Measurements from ENCODE around the gene ABCG4. TPM values are rescaled to one million over a fixed set of nuclear protein-coding genes. Genes with fewer than 3 reads are reported as not detected.

ABCG4 gene
- total RNA-seq, 1 donor from 2014 or later: 0.13 TPM

GRCh38 chr11:119109843-119110242, 39.0 kb upstream of the ABCG4 start:
- no peak overlapping the region for H3K4me3 ChIP-seq (ENCODE audit: low read depth, low read length)
- H3K36me3 ChIP-seq (ENCODE audit: control insufficient read depth, insufficient read depth, low read length): no peaks in the 10 kb centered on the region
- H3K27me3 ChIP-seq (ENCODE audit: control insufficient read depth, insufficient read depth, low read length): no peaks in the 10 kb centered on the region
- TF ChIP-seq CTCF (IDR thresholded peaks at IDR 0.05; ENCODE audit: insufficient read depth, low read length, poor library complexity, severe bottlenecking): no peak
- DNase-seq (ENCODE audit: low read depth): no peak

DNA sequence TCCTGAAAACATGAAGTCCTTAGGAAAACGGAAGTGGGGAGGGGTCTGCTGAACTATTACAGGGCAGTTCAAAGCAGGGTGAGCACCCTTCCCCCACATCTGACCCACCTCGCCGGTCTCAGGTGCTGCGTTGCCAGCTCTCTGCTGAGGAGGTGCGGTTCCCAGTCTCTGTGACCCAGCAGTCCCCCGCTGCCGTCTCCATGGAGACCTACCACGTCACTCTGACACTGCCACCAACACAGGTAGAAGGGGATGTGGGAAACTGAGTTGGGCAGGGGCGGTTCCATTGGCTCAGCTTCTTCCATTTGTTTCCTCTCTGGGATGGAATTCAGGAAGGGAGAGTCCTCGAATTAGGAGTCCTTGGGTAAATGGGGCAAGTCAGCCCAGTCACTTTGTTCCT, 38.4 kb upstream of the ABCG4 start:
- no peaks in the 10 kb centered on the region for H3K27me3 ChIP-seq (ENCODE audit: control insufficient read depth, insufficient read depth, low read length)
- DNase-seq (ENCODE audit: low read depth): no peak
- TF ChIP-seq CTCF (IDR thresholded peaks at IDR 0.05; ENCODE audit: insufficient read depth, low read length, poor library complexity, severe bottlenecking): no peak
- H3K4me3 ChIP-seq (ENCODE audit: low read depth, low read length): no peak overlapping the region
- no peaks in the 10 kb centered on the region for H3K36me3 ChIP-seq (ENCODE audit: control insufficient read depth, insufficient read depth, low read length)

GRCh38 chr11:119111361-119111925, 37.4 kb upstream of the ABCG4 start:
- no peak for DNase-seq (ENCODE audit: low read depth)
- H3K36me3 ChIP-seq (ENCODE audit: control insufficient read depth, insufficient read depth, low read length): no peaks in the 10 kb centered on the region
- no peak for TF ChIP-seq CTCF (IDR thresholded peaks at IDR 0.05; ENCODE audit: insufficient read depth, low read length, poor library complexity, severe bottlenecking)
- no peak overlapping the region for H3K4me3 ChIP-seq (ENCODE audit: low read depth, low read length)
- no peaks in the 10 kb centered on the region for H3K27me3 ChIP-seq (ENCODE audit: control insufficient read depth, insufficient read depth, low read length)

DNA sequence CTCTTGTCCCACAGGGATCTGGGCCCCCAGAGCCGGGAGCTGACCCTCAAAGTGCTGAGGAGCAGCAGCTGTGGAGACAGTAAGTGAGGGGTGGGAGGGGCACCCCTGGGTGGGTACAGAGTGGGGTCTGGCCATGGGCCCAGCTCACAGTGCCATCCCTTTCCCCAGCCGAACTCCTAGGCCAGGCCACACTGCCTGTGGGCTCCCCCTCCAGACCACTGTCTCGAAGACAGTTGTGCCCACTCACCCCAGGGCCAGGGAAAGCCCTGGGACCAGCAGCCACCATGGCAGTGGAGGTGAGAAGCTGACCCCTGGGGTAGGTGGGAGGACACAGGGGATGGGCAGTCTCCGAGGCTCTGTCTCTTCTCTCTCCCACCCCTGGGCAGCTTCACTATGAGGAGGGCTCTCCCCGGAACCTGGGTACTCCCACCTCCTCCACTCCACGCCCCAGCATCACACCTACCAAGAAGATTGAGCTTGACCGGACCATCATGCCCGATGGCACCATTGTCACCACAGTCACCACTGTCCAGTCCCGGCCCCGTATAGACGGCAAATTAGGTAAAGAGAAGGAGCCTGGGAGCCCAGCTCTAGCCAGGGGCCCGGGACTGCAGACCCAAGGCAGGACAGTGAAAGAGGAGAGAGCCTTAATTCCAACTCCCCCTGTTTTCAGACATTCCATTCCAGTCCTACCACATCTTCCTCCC, 36.4 kb upstream of the ABCG4 start:
- DNase-seq (ENCODE audit: low read depth): no peak
- no peaks in the 10 kb centered on the region for H3K27me3 ChIP-seq (ENCODE audit: control insufficient read depth, insufficient read depth, low read length)
- H3K4me3 ChIP-seq (ENCODE audit: low read depth, low read length): no peak overlapping the region
- H3K36me3 ChIP-seq (ENCODE audit: control insufficient read depth, insufficient read depth, low read length): no peaks in the 10 kb centered on the region
- TF ChIP-seq CTCF (IDR thresholded peaks at IDR 0.05; ENCODE audit: insufficient read depth, low read length, poor library complexity, severe bottlenecking): no peak

GRCh38 chr11:119113716-119114115, 35.1 kb upstream of the ABCG4 start:
- Histone ChIP-seq H3K36me3 (ENCODE audit: control insufficient read depth, insufficient read depth, low read length) (no peaks in the 10 kb centered on the region), H3K4me3 (ENCODE audit: low read depth, low read length) (no peak overlapping the region), H3K27me3 (ENCODE audit: control insufficient read depth, insufficient read depth, low read length) (no peaks in the 10 kb centered on the region)
- TF ChIP-seq CTCF (IDR thresholded peaks at IDR 0.05; ENCODE audit: insufficient read depth, low read length, poor library complexity, severe bottlenecking): no peak
- no peak for DNase-seq (ENCODE audit: low read depth)

DNA sequence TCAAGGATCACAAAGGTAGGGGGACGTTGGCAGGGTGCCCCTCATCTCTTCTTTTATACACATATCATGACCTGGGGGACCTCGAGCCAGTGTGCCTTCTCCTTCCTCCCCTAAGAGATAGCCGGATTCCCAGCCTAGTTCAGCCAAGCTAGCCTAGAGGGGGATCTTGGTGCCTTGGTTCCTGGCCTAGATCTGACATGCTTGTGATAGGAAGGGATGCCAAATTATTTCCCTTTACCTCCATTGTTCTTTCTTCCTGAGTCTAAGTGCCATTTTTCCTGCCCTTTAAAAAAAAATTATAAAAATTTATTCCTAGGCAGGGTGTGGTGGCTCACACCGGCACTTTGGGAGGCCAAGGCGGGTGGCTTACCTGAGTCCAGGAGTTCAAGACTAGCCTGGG, 34.5 kb upstream of the ABCG4 start:
- H3K36me3 ChIP-seq (ENCODE audit: control insufficient read depth, insufficient read depth, low read length): no peaks in the 10 kb centered on the region
- TF ChIP-seq CTCF (IDR thresholded peaks at IDR 0.05; ENCODE audit: insufficient read depth, low read length, poor library complexity, severe bottlenecking): no peak
- no peaks in the 10 kb centered on the region for H3K27me3 ChIP-seq (ENCODE audit: control insufficient read depth, insufficient read depth, low read length)
- no peak for DNase-seq (ENCODE audit: low read depth)
- H3K4me3 ChIP-seq (ENCODE audit: low read depth, low read length): no peak overlapping the region

Measured in kidney epithelial cell (primary cell).